ENCODE data around the gene OSBPL1A.

DNA sequence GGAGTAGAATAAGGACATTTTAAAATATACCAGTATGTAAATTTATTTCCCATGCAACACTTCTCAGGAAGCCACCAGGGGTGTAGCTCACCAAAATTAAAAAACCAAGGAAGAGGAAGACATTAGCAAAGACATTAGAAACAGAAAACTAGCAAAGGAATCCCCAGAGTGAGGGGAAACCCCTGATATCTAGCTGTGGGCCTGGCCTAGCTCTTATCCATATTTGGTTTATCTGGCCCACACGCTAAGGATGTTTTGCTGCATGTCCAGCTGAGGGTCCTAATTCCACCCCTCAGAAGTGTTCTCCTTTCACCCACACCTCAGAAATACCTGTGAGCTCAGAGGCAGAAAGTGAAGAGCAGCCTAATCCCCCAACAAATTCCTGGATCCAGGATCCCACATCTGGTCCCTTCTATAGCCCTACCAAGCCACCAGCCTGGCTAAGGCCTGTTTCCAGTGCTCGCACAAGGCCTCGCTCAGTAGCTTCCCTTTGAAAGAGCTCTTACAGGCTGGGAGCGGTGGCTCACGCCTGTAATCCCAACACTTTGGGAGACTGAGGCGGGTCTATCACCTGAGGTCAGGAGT, 17.4 kb downstream of the OSBPL1A start:
- TF ChIP-seq BHLHE40 (IDR thresholded peaks at IDR 0.05; ENCODE audit: borderline replicate concordance) (no peak), LEF1 (IDR thresholded peaks at IDR 0.05; ENCODE audit: borderline replicate concordance) (no peak), HDGF (IDR thresholded peaks at IDR 0.05; ENCODE audit: borderline replicate concordance) (no peak), ARNT (IDR thresholded peaks at IDR 0.05) (no peak), ELF4 (IDR thresholded peaks at IDR 0.05) (no peak), FOXM1 (IDR thresholded peaks at IDR 0.05; ENCODE audit: borderline replicate concordance) (no peak)
